Measurements from ENCODE around the gene SPCS2.
"Not testable (repeated sequence)": the region's sequence is repeated elsewhere in the genome, so short reads cannot be mapped to it uniquely, and the experiment has no call there.

Gene SPCS2

GRCh38 chr11:74936087-74936486 is 13.0 kb upstream of the SPCS2 start:
- H3K4me3 ChIP-seq (ENCODE audit: low read length) = no peak overlapping the region
- no peak for TF ChIP-seq ZNF274 (IDR thresholded peaks at IDR 0.05; ENCODE audit: low read depth, low read length)

- no peak overlapping the region for H3K4me3 ChIP-seq (ENCODE audit: low read length)
- no peak for TF ChIP-seq ZNF274 (IDR thresholded peaks at IDR 0.05; ENCODE audit: low read depth, low read length)
Observed at GRCh38 chr11:74936976-74937375, 12.1 kb upstream of the SPCS2 start.

- no peak overlapping the region for H3K4me3 ChIP-seq (ENCODE audit: low read length)
- TF ChIP-seq ZNF274 (IDR thresholded peaks at IDR 0.05; ENCODE audit: low read depth, low read length) = no peak
Observed at GRCh38 chr11:74937696-74938475, 11.2 kb upstream of the SPCS2 start.

- TF ChIP-seq ZNF274 (IDR thresholded peaks at IDR 0.05; ENCODE audit: low read depth, low read length) = no peak
- no peak overlapping the region for H3K4me3 ChIP-seq (ENCODE audit: low read length)
Observed at GRCh38 chr11:74941492-74941891, 7.6 kb upstream of the SPCS2 start.

GRCh38 chr11:74942073-74942759 is 6.8 kb upstream of the SPCS2 start:
- H3K4me3 ChIP-seq (ENCODE audit: low read length) = no peak overlapping the region
- no peak for TF ChIP-seq ZNF274 (IDR thresholded peaks at IDR 0.05; ENCODE audit: low read depth, low read length)

- peak overlapping the region; percentile 87 for H3K4me3 ChIP-seq (ENCODE audit: low read length)
- no peak for TF ChIP-seq ZNF274 (IDR thresholded peaks at IDR 0.05; ENCODE audit: low read depth, low read length)
Observed at GRCh38 chr11:74948546-74948897, 544 bp upstream of the SPCS2 start.

GRCh38 chr11:74949753-74950137 is 679 bp downstream of the SPCS2 start:
- no peak for TF ChIP-seq ZNF274 (IDR thresholded peaks at IDR 0.05; ENCODE audit: low read depth, low read length)
- H3K4me3 ChIP-seq (ENCODE audit: low read length) = peak overlapping the region; percentile 97

- no peak for TF ChIP-seq ZNF274 (IDR thresholded peaks at IDR 0.05; ENCODE audit: low read depth, low read length)
- peak overlapping the region; percentile 97 for H3K4me3 ChIP-seq (ENCODE audit: low read length)
Observed at GRCh38 chr11:74950374-74950969, 1.4 kb downstream of the SPCS2 start.

- no peak for TF ChIP-seq ZNF274 (IDR thresholded peaks at IDR 0.05; ENCODE audit: low read depth, low read length)
- H3K4me3 ChIP-seq (ENCODE audit: low read length) = peak overlapping the region; percentile 48; the same call in 1 of the 2 replicates
Observed at GRCh38 chr11:74951226-74951625, 2.2 kb downstream of the SPCS2 start.

GRCh38 chr11:74952752-74953151 is 3.7 kb downstream of the SPCS2 start:
- TF ChIP-seq ZNF274 (IDR thresholded peaks at IDR 0.05; ENCODE audit: low read depth, low read length) = no peak
- H3K4me3 ChIP-seq (ENCODE audit: low read length) = peak overlapping the region; percentile 61; the same call in 1 of the 2 replicates

- H3K4me3 ChIP-seq (ENCODE audit: low read length) = peak overlapping the region; percentile 61; the same call in 1 of the 2 replicates
- no peak for TF ChIP-seq ZNF274 (IDR thresholded peaks at IDR 0.05; ENCODE audit: low read depth, low read length)
Observed at GRCh38 chr11:74953451-74953850, 4.4 kb downstream of the SPCS2 start.

- H3K4me3 ChIP-seq (ENCODE audit: low read length) = peak overlapping the region; percentile 29; the same call in 1 of the 2 replicates
- no peak for TF ChIP-seq ZNF274 (IDR thresholded peaks at IDR 0.05; ENCODE audit: low read depth, low read length)
Observed at GRCh38 chr11:74954199-74954598, 5.1 kb downstream of the SPCS2 start.

GRCh38 chr11:74956397-74957015 is 7.4 kb downstream of the SPCS2 start:
- peak overlapping the region; percentile 28; the same call in 1 of the 2 replicates for H3K4me3 ChIP-seq (ENCODE audit: low read length)
- no peak for TF ChIP-seq ZNF274 (IDR thresholded peaks at IDR 0.05; ENCODE audit: low read depth, low read length)

GRCh38 chr11:74957937-74958629 is 9.0 kb downstream of the SPCS2 start:
- no peak overlapping the region for H3K4me3 ChIP-seq (ENCODE audit: low read length)
- no peak for TF ChIP-seq ZNF274 (IDR thresholded peaks at IDR 0.05; ENCODE audit: low read depth, low read length)

GRCh38 chr11:74960128-74960527 is 11.1 kb downstream of the SPCS2 start:
- not testable (repeated sequence) for H3K4me3 ChIP-seq (ENCODE audit: low read length)

All from GM08714 (cell line).